ENCODE results near the gene SPRR1A. TPM values are rescaled to one million over a fixed set of nuclear protein-coding genes. Genes with fewer than 3 reads are reported as not detected.

SPRR1A gene
- total RNA-seq, 4 donors from 2014 or later: not detected

- no peaks in the 10 kb centered on the region for H3K27me3 ChIP-seq
- H3K27ac ChIP-seq: no peak overlapping the region
- no peak for DNase-seq
- H3K4me1 ChIP-seq: no peaks in the 10 kb centered on the region
- H3K4me3 ChIP-seq: no peak overlapping the region
- no peaks in the 10 kb centered on the region for H3K9me3 ChIP-seq
- intact Hi-C loops (cut with DNase I; ENCODE audit: low total_unique reads): no loop called here
- in situ Hi-C loops (cut with MboI; ENCODE audit: low sequenced_read_pairs in 4 of 4): no loop called here
- TF ChIP-seq CTCF (IDR thresholded peaks at IDR 0.05 in 4 of 5, conservative IDR thresholded peaks at IDR 0.05 in 1 of 5): no peak
- TF ChIP-seq POLR2A (IDR thresholded peaks at IDR 0.05): no peak
- no peaks in the 10 kb centered on the region for H3K36me3 ChIP-seq
- ATAC-seq: no peak
Measured at GRCh38 chr1:153023109-153023508, 39.2 kb downstream of the SPRR1A start.

GRCh38 chr1:153024413-153024812, 40.5 kb downstream of the SPRR1A start:
- ATAC-seq (no peak), DNase-seq (no peak)
- no peaks in the 10 kb centered on the region for H3K4me1 ChIP-seq
- H3K27ac ChIP-seq: no peak overlapping the region
- H3K36me3 ChIP-seq: no peaks in the 10 kb centered on the region
- TF ChIP-seq CTCF (IDR thresholded peaks at IDR 0.05 in 4 of 5, conservative IDR thresholded peaks at IDR 0.05 in 1 of 5) (no peak), POLR2A (IDR thresholded peaks at IDR 0.05) (no peak)
- intact Hi-C loops (cut with DNase I; ENCODE audit: low total_unique reads): no loop called here
- H3K9me3 ChIP-seq: no peaks in the 10 kb centered on the region
- in situ Hi-C loops (cut with MboI; ENCODE audit: low sequenced_read_pairs in 4 of 4): no loop called here
- no peak overlapping the region for H3K4me3 ChIP-seq
- H3K27me3 ChIP-seq: no peaks in the 10 kb centered on the region

GRCh38 chr1:153025797-153026196, 41.9 kb downstream of the SPRR1A start:
- Histone ChIP-seq H3K9me3 (no peaks in the 10 kb centered on the region), H3K4me1 (no peaks in the 10 kb centered on the region), H3K27ac (no peak overlapping the region), H3K27me3 (no peaks in the 10 kb centered on the region), H3K4me3 (no peak overlapping the region), H3K36me3 (no peaks in the 10 kb centered on the region)
- ATAC-seq (no peak), DNase-seq (no peak)
- intact Hi-C loops (cut with DNase I; ENCODE audit: low total_unique reads): no loop called here
- in situ Hi-C loops (cut with MboI; ENCODE audit: low sequenced_read_pairs in 4 of 4): no loop called here
- TF ChIP-seq CTCF (IDR thresholded peaks at IDR 0.05 in 4 of 5, conservative IDR thresholded peaks at IDR 0.05 in 1 of 5): no peak
- TF ChIP-seq POLR2A (IDR thresholded peaks at IDR 0.05): no peak

GRCh38 chr1:153028766-153029165, 44.9 kb downstream of the SPRR1A start:
- intact Hi-C loops (cut with DNase I; ENCODE audit: low total_unique reads): no loop called here
- no peaks in the 10 kb centered on the region for H3K4me1 ChIP-seq
- ATAC-seq: no peak
- no peaks in the 10 kb centered on the region for H3K27me3 ChIP-seq
- DNase-seq: no peak
- no peak overlapping the region for H3K4me3 ChIP-seq
- in situ Hi-C loops (cut with MboI; ENCODE audit: low sequenced_read_pairs in 4 of 4): no loop called here
- no peaks in the 10 kb centered on the region for H3K36me3 ChIP-seq
- no peak overlapping the region for H3K27ac ChIP-seq
- TF ChIP-seq POLR2A (IDR thresholded peaks at IDR 0.05) (no peak), CTCF (IDR thresholded peaks at IDR 0.05 in 4 of 5, conservative IDR thresholded peaks at IDR 0.05 in 1 of 5) (no peak)
- no peaks in the 10 kb centered on the region for H3K9me3 ChIP-seq

- in situ Hi-C loops (cut with MboI; ENCODE audit: low sequenced_read_pairs in 4 of 4) (no loop called here), intact Hi-C loops (cut with DNase I; ENCODE audit: low total_unique reads) (no loop called here)
- DNase-seq (no peak), ATAC-seq (no peak)
- no peak within 1 kb of the TSS for H3K27ac ChIP-seq
- no peaks in the 10 kb centered on the region for H3K27me3 ChIP-seq
- H3K9me3 ChIP-seq: no peaks in the 10 kb centered on the region
- H3K4me3 ChIP-seq: no peak within 1 kb of the TSS
- no peaks in the 10 kb centered on the region for H3K4me1 ChIP-seq
- no peak for TF ChIP-seq CTCF (IDR thresholded peaks at IDR 0.05 in 4 of 5, conservative IDR thresholded peaks at IDR 0.05 in 1 of 5)
- no peak for TF ChIP-seq POLR2A (IDR thresholded peaks at IDR 0.05)
- H3K36me3 ChIP-seq: no peaks in the 10 kb centered on the region
Measured at GRCh38 chr1:153030895-153031294, 47.0 kb downstream of the SPRR1A start, which contains the start of gene SPRR1B. Gene SPRR1B, plus strand, starts transcription at chr1:153031203. Its CDS starts 1,143 bp downstream, at chr1:153032346.
